DMS153 treated with DMSO at 0.1 percent for 48 hours (cell line): Measurements from ENCODE around the gene DRD3.

ENCODE experiments used
- DNase-seq: peaks from one replicate; lab custom pipeline; 2025; ENCODE audit not compliant: unreplicated experiment; lab: John Stamatoyannopoulos, UW

DRD3 gene

DNA sequence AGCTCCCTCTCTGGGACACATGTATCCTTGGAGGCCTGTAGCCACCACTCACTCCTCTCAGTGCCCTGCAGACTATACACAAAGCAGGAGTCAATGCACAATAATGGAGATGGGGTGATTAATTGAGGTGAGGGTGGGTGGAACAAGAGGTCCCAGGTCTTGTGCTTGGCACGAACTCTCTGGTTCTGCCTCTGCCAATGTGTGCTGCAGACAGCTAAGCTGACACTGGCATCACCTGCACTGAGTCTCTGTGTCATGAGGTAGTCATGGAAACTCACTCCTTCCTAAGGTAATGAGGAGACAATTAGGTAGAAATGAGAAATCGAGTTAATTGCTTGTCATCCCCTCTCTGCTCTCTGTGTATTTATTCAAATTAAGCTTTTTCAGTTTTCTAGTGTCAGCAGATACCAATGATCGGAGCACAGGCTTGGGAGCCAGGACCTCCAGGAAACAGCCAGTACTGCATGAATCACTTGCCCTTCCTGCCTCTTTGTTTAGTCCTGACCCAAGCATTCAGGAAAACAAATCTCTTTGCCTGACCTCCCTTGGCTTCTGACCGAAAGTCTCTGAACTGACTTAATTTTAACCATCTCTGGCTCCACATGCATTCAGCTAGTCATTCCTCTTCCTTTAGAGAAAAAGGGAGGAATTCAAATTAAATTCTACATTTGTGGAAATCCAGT is 56.7 kb downstream of the DRD3 start:
- DNase-seq: no peak

DNA sequence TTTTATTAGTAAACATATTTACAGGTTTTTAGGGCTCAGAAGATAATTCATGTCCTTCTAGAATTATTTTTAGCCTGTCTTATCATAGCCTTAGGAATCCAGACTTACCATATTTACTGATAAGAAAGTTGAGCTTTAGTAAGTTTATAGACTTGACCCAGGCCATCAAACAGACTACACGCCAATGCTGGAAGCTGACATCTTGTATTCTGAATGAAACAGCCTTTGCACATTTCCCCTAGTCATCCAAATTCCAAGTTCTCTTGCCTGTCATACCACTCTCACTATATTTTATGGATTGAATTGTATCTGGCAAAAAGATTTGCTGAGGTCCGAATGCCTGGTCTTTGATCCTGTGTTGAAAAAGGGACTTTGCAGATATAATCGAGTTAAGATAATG is 58.6 kb downstream of the DRD3 start:
- no peak for DNase-seq

- DNase-seq: no peak
These were observed 59.1 kb downstream of the DRD3 start for GRCh38 chr3:114119776-114120175.

DNA sequence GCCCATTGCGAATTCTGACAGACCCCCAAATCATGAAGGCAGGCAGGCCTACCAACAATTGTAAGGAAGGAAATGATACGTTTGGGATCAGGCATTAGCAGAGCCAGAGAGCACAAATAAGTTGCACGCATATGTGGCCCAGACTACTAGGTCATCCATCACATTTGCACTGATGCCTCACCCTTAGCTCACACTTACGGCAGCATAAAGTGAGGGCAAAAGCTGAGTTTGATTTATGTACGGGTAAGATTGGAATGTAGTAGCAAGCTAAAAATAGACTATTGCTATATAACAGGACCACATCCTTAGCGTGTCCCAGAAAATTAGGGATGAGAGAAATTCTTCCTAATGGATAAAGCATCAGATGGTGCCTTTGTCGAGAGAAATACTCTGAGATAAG is 63.7 kb downstream of the DRD3 start:
- DNase-seq: no peak

GRCh38 chr3:114114719-114115118 is 64.1 kb downstream of the DRD3 start:
- DNase-seq: no peak

- DNase-seq: no peak
These were observed 66.2 kb downstream of the DRD3 start for GRCh38 chr3:114112696-114113095.

DNA sequence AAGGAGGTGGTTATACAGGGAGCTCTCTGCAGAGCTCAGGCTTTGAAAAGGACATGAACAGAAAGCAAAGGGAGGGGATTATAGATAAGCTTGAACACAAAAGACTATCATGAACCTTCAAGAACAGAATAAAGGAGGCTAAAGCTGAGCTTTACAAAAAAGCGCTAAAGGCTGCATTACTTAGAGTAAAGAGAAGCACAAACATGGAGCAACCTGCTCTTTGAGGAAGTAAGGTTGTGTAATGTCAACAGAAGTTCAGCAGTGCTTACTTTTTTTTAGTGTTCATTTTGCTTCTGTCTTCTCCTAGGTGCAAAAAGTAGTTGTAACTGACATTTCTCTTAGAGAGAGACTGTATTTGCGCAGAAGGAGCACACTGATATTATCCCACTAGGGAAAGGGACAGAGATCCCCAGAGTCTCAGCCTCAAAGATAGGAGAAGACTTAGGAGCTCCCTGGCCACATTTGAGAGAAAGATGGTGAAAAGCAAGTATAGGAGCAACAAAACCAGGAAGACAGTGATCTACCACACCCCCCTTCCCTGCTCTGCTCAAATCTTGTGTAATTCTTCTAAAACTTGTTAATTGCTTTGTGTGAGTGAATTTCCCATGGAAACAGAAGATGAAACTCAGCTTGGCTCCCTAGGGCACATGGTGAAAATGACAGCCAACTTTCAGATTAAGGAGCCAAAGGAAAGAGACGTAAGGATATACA is 67.6 kb downstream of the DRD3 start:
- no peak for DNase-seq

GRCh38 chr3:114110439-114110838 is 68.4 kb downstream of the DRD3 start:
- no peak for DNase-seq

- no peak for DNase-seq
These were observed 70.7 kb downstream of the DRD3 start for GRCh38 chr3:114108137-114108536.

- no peak for DNase-seq
These were observed 74.4 kb downstream of the DRD3 start for GRCh38 chr3:114104414-114104813.

GRCh38 chr3:114103858-114104257 is 75.0 kb downstream of the DRD3 start:
- no peak for DNase-seq

DNA sequence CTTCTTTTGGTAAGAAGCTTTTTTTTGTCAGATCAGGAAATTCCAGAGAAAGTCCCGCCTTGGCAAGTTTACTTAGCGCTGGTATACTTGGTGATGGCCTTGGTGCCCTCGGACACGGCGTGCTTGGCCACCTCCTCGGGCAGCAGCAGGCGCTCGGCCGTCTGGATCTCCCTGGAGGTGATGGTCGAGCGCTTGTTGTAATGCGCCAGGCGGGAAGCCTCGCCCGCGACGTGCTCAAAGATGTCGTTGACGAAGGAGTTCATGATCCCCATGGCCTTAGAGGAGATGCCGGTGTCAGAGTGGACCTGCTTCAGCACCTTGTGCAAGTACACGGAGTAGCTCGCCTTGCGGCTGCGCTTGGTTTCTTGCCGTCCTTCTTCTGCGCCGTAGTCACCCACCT is 75.7 kb downstream of the DRD3 start:
- no peak for DNase-seq

DNA sequence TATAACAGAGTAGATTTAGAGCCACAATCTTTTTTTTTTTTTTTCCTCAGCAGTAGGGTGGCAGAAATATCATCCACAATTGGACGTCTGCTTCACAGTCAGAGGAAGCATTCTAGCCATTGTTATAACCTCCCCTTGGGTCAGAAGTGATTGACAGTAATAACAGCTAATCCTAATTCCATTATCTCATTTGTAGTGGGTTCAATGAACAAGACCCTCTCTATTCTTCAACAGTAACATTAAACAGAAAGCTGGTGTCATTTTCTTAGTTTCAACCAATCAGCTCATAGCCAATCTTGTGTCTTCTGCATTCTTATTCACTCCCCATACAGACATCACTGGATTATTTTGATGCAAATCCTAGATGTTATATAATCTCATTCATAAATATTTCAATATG is 77.8 kb downstream of the DRD3 start:
- DNase-seq: no peak

DNA sequence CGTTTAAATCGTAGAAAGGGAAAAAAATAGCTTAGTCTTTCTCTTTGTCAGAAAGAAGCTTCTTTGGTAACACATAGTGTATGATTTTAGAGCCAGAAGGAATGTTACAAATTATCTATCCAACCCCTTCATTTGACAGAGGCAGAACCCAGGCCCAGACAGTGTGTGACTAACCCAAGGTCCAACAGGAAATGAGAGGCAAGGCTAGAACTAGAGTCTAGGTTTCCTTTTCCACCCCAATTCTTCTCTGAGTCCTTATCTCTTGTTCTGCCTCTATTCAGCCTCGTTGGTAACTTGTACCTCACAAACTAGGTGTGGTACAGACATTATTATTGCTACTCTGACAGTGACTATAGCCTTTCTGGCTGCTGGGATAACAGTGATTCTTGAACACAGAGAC is 83.1 kb downstream of the DRD3 start:
- DNase-seq: no peak

DNA sequence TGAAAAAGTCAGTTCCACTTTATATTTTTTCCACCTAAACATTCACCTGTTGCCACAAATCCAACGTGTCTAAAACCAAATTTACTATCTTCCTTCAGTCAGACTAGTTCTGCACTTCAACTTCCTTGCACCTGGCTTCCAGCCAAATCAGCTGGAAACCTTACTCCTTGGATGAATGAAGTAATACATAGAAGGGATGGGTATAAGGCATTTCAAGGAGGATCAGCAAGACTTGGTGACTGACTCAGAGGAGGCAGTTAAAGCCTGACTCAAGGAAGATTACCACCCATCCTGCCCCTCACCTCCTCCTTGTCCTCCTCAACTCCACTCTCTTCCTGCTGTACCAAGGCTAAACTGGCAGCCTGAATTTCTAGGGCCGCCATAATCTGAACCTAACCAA is 85.3 kb downstream of the DRD3 start:
- no peak for DNase-seq

DNA sequence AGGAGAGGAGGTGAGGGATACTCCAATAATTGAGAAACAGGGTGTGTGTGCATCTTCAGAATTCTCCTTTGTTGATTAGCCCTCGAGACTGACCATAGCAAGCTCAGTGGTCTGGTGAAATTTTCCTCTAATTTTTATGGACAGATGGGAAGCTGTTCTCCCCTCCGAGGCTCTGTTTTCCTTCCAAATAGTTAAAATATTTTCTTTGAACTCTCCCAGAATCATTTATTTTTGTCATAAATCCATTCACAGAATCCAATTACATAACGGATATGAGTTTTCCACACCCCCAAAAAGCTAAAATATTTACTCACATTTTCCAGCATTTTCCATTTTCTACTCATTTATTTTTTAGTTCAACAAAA is 85.9 kb downstream of the DRD3 start:
- no peak for DNase-seq

- no peak for DNase-seq
These were observed 86.5 kb downstream of the DRD3 start for GRCh38 chr3:114092151-114093015.

DNA sequence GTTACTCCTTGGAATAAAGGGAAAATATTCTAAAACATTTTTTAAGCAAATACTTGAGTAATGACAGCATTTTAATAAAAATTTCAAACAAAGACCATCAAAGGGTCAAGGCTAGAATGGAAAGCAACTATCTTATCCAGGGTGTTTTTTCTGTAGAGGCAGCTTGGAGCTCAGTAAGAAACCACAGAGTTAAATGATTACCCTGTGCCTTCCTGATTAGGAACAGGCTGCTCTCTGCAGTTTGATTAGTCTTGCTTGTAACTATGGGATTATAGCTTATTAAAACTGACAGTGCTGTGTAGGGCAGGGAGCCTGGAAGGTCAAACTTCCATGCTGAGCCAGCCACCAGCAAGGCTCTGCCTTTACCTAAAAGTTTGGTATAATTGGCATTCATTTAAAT is 89.2 kb downstream of the DRD3 start:
- no peak for DNase-seq

GRCh38 chr3:114086356-114086755 is 92.5 kb downstream of the DRD3 start:
- DNase-seq: no peak

GRCh38 chr3:114083112-114083511 is 95.7 kb downstream of the DRD3 start:
- DNase-seq: no peak

- DNase-seq: no peak
These were observed 97.8 kb downstream of the DRD3 start for GRCh38 chr3:114081037-114081436.

DNA sequence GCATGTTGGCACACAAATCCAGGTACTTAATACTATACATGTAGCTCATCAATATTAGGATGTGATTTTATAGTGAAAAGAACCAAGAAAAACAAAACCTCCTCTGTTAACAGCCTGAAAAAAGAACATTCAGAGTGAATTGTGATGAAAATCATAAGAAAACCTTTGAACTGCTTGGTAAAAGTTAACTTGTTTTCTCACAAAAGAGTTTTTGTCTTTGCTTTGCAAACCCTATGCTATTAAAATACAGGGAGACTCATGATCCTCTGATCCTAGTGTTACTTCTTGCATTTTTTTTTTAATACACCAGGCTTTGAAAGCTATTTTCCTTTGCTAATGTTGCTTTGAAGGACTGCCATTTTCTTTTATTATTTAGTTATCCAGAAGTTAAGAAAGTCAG is 98.7 kb downstream of the DRD3 start:
- DNase-seq: no peak
